HG03159 (cell line): ENCODE measurements around the gene TUBB6.

Experiments used
- ATAC-seq: cut with Tn5 transposase; IDR thresholded peaks from one replicate; pipeline ENCODE4 v1.9.1; 2021; ENCODE audit warnings: mild to moderate bottlenecking, moderate library complexity; ENCODE audit not compliant: unreplicated experiment

TUBB6 gene

GRCh38 chr18:12313530-12314245 lies 5.6 kb downstream of the TUBB6 start:
- no peak for ATAC-seq

GRCh38 chr18:12314591-12315305 lies 6.7 kb downstream of the TUBB6 start:
- no peak for ATAC-seq

GRCh38 chr18:12315490-12315889 lies 7.4 kb downstream of the TUBB6 start:
- ATAC-seq = no peak

GRCh38 chr18:12315911-12316310 lies 7.9 kb downstream of the TUBB6 start:
- no peak for ATAC-seq

- no peak for ATAC-seq
These were observed 9.8 kb downstream of the TUBB6 start for GRCh38 chr18:12317664-12318333.

GRCh38 chr18:12318334-12318697 lies 10.3 kb downstream of the TUBB6 start:
- no peak for ATAC-seq

- no peak for ATAC-seq
These were observed 10.8 kb downstream of the TUBB6 start for GRCh38 chr18:12318857-12319256.

- peak; percentile 72 for ATAC-seq
These were observed 13.3 kb downstream of the TUBB6 start for GRCh38 chr18:12321333-12321732.

- ATAC-seq = no peak
These were observed 17.1 kb downstream of the TUBB6 start for GRCh38 chr18:12324991-12325725.

GRCh38 chr18:12325726-12326245 lies 17.7 kb downstream of the TUBB6 start:
- ATAC-seq = no peak

GRCh38 chr18:12326711-12327460 lies 18.8 kb downstream of the TUBB6 start:
- no peak for ATAC-seq

GRCh38 chr18:12327510-12328178 lies 19.6 kb downstream of the TUBB6 start:
- ATAC-seq = no peak

GRCh38 chr18:12328179-12328823 lies 20.3 kb downstream of the TUBB6 start:
- no peak for ATAC-seq

- ATAC-seq = no peak
These were observed 21.2 kb downstream of the TUBB6 start for GRCh38 chr18:12329125-12329698.

GRCh38 chr18:12330766-12331165 lies 22.7 kb downstream of the TUBB6 start:
- no peak for ATAC-seq

- ATAC-seq = no peak
These were observed 25.7 kb downstream of the TUBB6 start for GRCh38 chr18:12333506-12334290.

GRCh38 chr18:12334366-12334808 lies 26.3 kb downstream of the TUBB6 start:
- no peak for ATAC-seq

GRCh38 chr18:12334863-12335262 lies 26.8 kb downstream of the TUBB6 start:
- ATAC-seq = no peak
